NCI-H2107 treated with DMSO at 0.1 percent for 48 hours (cell line): ENCODE results near the gene IGDCC3.
"Not testable (repeated sequence)": the region's sequence is repeated elsewhere in the genome, so short reads cannot be mapped to it uniquely, and the experiment has no call there.

Experiments used
- DNase-seq: peaks from one replicate; lab custom pipeline; 2025; ENCODE audit not compliant: unreplicated experiment; lab: John Stamatoyannopoulos, UW

IGDCC3 gene

GRCh38 chr15:65406424-65407000 lies 28.7 kb upstream of the IGDCC3 start:
- no peak for DNase-seq

DNA sequence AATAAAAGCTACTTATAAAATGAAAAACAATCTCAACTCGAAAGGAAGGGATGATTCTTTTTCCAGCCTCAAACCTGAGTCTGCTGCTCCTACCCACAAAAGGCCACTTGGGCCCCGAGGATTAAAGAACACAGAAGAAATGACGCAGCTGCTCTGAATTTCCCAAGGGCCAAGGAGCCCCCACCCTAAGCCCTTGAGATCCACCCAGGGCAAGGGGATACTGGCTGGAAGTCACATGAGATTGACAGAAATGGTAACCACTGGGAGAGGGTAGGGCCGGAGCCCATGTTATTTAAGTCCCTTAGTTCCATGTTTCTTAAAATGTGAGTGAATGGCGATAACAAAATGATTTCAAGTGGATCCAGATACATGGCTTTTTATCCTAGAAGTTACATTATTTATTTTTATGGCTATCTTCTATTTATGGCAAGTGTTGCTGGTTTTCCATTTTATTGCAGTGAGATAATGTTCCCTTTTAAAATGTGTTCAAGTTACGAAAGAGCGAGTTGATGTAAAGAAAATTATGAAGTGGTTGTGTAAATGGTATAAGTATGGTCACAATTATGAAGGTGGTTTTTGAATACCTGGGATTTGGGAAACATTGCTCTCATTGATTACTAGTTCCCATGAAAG lies 28.1 kb upstream of the IGDCC3 start:
- DNase-seq, result no peak

DNA sequence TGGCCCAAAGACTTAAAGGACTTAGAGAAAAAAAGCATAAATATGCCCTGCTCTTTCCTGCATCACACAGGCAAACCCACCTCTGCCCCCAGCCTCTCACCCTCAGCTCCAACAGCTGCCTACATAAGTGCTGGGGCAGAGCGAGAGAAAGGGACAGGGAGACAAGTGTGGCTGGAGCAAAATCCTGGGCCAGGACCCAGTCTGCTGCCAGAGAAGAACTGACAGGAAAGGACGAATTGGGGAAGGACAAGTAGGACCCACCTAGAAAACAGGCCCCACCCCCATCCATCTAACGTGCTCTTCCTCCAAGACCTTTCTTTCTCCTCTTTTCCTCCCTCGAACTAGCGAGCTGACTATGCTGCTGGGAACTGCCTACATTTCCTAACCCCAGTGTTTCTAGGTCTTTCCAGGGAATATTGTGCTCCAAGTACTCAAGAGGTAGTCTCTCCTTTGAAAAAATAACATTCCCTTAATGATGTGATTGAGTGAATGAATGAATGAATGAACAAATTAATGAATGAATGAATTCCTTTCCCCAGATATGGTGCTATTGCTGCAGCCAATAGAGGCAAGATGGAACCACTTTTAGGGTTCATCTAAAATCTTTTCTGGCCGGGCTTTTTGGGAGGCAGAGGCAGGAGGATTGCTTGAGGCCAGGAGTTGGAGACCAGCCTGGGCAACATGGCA lies 26.5 kb upstream of the IGDCC3 start:
- DNase-seq, result no peak

DNA sequence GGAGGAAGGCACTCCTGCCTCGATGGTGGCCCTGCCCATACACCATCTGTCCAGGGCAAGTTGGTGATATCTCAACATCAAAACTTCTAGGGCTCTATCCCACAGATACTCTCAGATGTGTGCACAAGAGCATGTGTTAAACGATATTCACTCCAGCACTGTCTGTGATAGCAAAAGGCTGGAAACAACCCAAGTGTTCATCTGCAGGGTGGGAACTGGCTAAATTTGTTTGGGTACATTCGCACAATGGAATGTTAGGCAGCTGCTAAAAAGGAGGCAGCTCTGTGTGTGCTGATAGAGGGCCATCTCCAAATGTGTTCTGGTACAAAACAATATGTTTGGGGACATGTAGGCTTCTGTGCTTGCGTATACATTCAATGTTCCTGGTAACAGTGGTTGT lies 25.2 kb upstream of the IGDCC3 start:
- DNase-seq, result no peak

- no peak for DNase-seq
Measured at GRCh38 chr15:65401611-65402240, 23.9 kb upstream of the IGDCC3 start.

- peak; percentile 77 for DNase-seq
Measured at GRCh38 chr15:65400760-65401610, 23.2 kb upstream of the IGDCC3 start.

DNA sequence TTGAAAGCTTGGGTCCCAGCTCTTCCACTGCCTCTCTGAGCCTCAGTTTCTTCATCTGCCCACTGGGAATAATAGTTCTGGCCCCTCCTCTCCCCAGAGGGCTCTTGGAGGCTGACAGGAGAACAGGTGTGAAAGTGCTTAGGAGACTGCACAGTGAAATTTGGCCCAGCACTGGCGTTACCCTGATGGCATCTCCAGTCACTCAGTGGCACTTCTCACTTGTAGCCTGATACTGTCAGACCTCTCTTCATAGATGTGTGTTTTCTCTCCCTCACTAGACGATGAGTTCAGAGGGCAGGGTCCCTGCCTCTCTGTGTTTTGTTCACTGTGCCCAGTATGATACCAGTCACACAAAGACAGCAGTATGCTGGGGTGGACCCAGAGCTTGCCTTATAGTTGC lies 22.2 kb upstream of the IGDCC3 start:
- no peak for DNase-seq

DNA sequence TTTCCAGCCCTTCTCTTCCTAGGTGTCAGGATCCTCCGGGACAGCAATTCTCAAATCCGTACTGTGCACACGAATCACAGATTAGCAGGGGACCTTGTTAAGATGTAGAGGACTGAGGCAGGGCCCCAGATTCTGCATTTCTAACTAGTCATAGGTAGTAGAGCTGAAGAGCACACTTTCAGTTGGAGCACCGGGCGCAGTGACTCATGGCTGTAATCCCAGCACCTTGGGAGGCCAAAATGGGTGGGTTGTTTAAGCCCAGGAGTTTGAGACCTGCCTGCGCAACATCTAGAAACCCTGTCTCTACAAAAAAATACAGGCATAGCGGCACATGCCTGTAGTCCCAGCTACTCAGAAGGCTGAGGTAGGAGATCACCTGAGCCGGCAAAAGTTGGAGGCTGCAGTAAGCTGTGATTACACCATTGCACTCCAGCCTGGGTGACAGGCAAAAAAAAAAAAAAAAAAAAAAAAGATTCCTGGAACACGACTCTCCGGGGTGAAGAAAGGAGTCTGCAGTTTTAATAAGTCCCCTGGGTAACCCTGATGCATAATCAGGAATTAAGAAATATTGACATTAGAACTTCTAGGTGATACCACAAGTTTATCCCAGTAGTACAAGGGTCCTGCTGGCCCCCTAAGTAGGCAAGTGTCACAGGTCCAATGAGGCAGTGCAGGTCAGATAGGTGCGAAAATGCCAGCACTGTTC lies 21.4 kb upstream of the IGDCC3 start:
- no peak for DNase-seq

DNA sequence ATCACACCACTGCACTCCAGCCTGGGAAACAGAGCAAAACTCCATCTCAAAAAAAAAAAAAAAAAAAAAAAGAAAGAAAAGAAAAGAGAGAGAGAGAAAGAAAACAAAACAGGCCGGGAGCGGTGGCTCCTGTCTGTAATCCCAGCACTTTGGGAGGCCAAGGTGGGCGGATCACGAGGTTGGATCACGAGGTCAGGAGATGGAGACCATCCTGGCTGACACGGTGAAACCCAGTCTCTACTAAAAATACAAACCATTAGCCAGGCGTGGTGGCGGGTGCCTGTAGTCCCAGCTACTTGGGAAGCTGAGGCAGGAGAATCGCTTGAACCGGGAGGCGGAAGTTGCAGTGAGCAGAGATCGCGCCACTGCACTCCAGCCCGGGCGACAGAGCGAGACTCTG lies 20.7 kb upstream of the IGDCC3 start:
- DNase-seq, result not testable (repeated sequence)

DNA sequence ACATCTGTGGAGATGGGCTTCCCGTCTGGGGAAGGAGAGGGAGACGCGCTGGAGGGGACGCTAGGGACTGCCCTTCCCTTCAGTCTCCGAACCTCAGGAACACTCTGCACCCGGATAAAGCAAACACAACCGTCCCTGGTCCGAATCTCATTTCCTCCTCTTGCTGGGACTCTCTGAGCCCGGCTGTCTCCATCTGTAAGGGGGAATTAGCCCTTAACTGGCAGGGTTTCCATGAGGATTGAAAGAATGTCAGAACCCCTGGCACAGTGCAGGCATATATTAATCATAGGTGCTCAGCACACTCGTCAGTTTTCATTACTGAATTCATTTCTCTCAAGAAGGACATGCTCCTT lies 19.1 kb upstream of the IGDCC3 start:
- no peak for DNase-seq

DNA sequence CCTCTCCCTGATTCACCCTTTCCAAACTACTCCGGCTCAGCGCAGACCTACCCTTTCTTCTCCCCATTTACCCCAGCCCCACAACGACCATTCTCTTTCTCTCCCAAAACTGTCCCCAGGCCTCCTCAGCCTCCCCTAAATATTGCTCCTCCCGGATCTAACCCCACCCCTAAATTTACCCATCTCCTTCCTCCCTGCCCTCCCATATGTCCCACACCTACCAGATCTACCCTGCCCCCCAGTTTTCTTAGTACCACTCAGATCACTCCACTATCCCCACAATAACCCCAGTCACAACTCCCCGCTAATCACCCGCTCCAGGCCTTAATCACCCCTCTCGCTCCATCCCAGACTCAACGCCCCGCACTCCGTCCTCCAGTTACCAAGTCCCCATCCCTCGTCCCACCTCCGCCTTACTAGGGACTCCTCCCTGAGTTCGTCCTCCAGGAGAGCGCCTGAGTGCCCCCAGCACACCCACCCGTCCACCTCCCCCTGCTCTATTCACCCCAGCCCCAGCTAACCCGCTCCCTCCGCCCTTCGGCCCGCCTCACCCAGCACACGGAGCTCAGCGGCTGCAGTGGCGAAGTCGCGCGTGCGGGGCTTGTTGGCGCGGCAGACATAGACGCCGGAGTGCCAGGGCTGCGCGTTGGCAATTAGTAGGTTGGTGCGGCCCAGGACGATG lies 18.6 kb upstream of the IGDCC3 start:
- DNase-seq, result no peak

GRCh38 chr15:65395567-65396202 lies 17.9 kb upstream of the IGDCC3 start:
- DNase-seq, result no peak

DNA sequence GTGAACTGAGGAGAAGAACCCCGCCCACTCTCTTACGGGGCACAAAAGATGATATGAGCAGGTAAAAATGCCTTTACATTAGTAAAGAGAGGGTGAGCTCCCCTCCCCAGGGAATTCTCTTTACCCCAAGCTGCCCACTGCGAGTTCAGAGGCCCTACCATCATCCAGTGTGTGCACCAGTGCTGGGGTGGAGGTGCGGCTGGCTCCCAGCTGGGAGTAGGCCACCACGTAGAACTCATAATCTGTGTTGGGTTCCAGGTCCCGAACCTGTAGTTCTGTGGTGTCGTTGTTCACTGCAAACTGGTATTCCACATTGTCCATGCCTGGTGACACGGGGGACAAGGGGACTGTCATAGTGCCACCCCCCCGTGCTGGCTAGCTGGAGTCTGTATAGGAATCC lies 17.1 kb upstream of the IGDCC3 start:
- no peak for DNase-seq

- no peak for DNase-seq
Measured at GRCh38 chr15:65394280-65394789, 16.5 kb upstream of the IGDCC3 start.

GRCh38 chr15:65393557-65393956 lies 15.8 kb upstream of the IGDCC3 start:
- DNase-seq, result no peak

- DNase-seq, result no peak
Measured at GRCh38 chr15:65393091-65393490, 15.3 kb upstream of the IGDCC3 start.

DNA sequence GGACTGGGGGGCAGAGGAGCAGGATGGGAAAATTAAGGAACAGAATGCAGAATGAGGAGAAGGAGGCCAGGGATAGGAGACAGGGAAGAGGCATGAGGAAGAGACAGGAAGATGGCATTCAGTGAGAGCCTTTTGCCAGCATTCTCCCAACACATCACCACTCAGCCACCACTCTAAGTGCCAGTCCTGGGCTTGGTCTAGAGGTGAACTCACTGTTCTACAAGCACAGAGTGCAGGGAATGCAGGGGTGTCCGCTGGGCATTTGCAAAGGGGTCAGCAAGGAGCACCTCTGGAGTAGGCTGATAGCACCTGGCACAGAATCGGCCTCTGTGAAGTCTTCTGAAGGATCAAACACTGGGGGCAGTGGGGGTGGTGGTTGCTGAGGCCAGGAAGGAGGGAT lies 14.6 kb upstream of the IGDCC3 start:
- no peak for DNase-seq

GRCh38 chr15:65391732-65392131 lies 13.9 kb upstream of the IGDCC3 start:
- DNase-seq, result no peak

- no peak for DNase-seq
Measured at GRCh38 chr15:65390447-65390846, 12.6 kb upstream of the IGDCC3 start.
